Left lobe of liver (tissue), 2 donors: Measurements from ENCODE around the gene KREMEN2. TPM values are rescaled to one million over a fixed set of nuclear protein-coding genes. Genes with fewer than 3 reads are reported as not detected.

ENCODE experiments used
- ATAC-seq: fragments of 200-7000 bp; cut with Tn5 transposase; one replicate; pipeline ENCODE4 v1.9.1; 2020; ENCODE audit warnings: mild to moderate bottlenecking, moderate library complexity
- DNase-seq: peaks from one replicate; pipeline ENCODE4 v3.0.0-alpha.2; 2020; ENCODE audit warnings: low spot score
- total RNA-seq: library from RNA; stranded (reverse); gene quantifications from one replicate; pipeline ENCODE4 v1.2.1, GENCODE V29; 2021
- donor health status: DM: no; HTN: no; CAD: no; lungs with moderate emphysema.
- donor health status: DM: no; HTN: yes; CAD: no.

KREMEN2 gene
- total RNA-seq, 1 donor from 2014 or later = not detected

- DNase-seq = no peak
- no peak for ATAC-seq
Observed at GRCh38 chr16:2975161-2975795, 11.2 kb downstream of the KREMEN2 start.

DNA sequence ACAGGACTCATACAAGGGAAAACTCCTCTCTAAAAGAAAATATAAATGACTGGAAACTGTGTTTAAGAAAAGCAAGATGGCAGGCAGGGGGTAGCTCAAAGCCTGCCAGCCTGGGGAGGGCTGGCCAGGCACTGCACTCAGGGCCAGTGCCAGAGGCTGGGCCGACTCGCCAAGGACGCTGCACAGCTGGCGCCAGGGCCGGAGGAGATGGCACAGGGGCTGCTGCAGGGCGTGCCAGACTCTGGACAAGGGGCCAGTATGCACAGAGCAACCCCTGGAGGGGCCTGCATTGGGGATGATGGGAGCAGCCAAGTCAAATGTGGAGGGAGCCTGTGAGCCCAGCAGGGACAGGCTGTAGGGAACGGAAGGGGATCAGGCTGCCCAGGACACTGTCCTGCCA is 12.1 kb downstream of the KREMEN2 start:
- DNase-seq (no peak), ATAC-seq (no peak)

- ATAC-seq (no peak), DNase-seq (no peak)
Observed at GRCh38 chr16:2976673-2977072, 12.6 kb downstream of the KREMEN2 start.

DNA sequence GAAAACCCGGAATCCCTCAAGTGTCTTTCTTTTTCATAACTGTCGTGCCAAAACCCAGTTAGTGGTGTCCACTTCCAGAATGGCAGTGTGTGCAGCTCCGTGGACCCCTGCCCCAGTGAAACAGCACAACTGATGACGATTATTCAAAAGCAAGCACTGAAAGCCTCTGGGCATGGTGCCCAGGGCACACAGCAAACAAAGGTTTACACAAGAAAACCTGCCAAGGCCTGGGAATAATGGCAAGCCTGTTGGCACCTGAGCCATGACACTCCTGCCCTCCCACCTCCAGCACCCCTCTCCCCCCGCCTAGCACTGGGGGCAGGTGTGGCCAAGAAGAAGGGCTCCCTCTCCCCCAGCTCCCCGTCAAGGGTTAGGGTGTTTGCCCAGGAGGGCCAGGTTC is 13.4 kb downstream of the KREMEN2 start:
- ATAC-seq (peak; percentile 74), DNase-seq (peak; percentile 86)

DNA sequence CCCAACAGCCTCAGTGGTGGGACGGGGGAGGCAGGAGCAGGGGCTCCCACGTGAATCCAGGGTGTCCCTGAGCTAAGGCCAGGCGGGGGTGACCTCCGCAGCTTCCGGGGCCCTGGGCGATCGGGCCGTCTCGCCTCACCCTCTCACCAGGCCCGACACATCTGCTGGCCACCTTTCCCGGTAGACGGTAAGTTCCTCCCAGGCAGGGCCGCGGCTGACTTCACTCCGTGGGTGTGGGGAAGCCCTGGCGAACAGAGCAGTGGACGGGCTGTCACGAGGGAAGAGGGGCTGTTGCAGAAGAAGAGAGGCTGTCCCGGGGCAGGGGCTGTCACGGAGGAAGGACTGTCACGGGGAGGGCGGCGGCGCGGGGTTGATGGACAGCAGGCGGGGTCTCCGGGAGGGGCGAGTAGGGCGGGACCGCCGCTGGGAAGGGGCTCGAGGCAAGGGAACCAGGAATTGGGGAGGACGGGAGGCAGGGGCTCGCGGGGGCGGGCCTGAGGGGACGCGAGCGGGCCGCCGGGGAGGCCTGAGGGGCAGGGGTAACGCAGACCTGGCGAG is 15.7 kb downstream of the KREMEN2 start:
- no peak for ATAC-seq
- DNase-seq = no peak

DNA sequence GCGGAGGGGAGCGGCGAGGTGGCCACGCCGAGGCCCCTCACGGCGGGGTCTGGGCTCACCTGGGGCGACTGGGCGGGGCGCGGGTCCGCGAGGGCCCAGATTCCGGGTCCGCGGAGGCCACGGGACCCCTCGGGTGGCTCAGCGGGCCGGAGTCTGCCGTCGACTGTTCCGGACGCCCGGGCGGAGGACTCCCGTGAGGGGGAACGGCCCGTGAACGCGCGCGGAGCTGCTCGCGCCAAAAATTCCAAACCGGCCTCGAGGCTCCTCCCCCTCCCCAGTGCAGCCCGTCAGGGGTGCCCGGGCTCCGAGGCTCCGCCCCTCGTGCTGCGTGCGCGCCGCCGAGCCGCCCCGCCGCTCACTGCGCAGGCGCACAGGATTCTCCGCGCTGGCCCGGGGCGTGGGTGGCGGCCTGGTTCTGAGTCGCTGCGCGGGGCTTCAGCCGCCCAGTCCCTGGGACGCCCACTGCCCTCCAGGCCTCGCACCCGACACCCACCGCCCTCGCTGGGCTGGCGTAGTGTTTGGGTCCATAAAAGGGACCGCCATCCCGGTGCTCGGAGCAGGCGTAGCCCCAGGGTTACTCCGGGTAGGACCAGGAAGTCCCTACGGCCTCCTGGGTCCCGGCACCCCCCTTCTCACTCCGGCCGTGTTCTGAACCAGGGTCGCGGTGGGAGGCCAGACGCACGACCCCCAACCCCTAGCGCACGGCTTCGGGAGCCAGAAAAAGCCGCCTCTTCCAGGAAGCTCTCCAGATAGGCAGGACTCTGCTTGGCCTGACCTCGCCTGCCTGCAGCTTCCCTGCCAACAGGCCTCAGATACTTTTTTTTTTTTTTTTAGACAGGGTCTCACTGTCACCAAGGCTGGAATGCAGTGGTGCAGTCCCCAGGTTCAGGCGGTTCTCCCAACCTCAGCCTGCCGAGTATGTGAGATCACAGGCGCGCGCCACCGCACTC is 16.4 kb downstream of the KREMEN2 start, which contains the start of gene PKMYT1:
Gene PKMYT1, minus strand, starts transcription at position 220 of the 950 bp plus-strand sequence. CDS start 789 bp downstream, outside the sequence.
- peak; percentile 87 for ATAC-seq
- DNase-seq = peak; percentile 94

- ATAC-seq = no peak
- DNase-seq = no peak
Observed at GRCh38 chr16:2981177-2981898, 17.3 kb downstream of the KREMEN2 start.

GRCh38 chr16:2981899-2982250 is 17.8 kb downstream of the KREMEN2 start:
- DNase-seq = no peak
- no peak for ATAC-seq

- DNase-seq (no peak), ATAC-seq (no peak)
Observed at GRCh38 chr16:2982402-2982801, 18.3 kb downstream of the KREMEN2 start.

- DNase-seq (peak; percentile 74), ATAC-seq (peak; percentile 63)
Observed at GRCh38 chr16:2983706-2984136, 19.6 kb downstream of the KREMEN2 start.

GRCh38 chr16:2985462-2985861 is 21.4 kb downstream of the KREMEN2 start:
- ATAC-seq (peak; percentile 28), DNase-seq (no peak)

DNA sequence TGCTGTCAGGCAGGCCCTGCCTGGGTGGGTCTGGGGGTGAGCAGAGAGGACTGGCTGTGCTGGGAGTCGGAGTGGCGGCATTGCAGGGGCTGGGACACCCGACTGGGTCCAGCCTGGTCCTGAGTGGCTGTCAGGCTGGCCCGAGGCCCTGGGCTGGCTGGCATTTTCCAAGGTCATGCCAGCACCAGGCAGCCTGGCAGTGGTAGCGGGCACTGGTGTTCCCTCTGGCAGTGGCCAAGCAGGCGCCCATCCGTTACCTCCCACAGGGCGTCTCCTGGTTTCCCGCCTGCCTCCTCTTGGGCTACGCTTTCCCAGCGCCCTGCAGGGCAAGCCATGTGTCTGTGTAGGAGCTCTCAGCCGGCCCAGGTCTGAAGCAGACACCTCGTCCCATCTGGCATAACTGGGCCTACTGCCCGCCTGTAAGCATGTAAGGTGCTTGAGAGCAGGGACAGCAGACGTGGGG is 21.8 kb downstream of the KREMEN2 start:
- DNase-seq = peak; percentile 73
- peak; percentile 83 for ATAC-seq

DNA sequence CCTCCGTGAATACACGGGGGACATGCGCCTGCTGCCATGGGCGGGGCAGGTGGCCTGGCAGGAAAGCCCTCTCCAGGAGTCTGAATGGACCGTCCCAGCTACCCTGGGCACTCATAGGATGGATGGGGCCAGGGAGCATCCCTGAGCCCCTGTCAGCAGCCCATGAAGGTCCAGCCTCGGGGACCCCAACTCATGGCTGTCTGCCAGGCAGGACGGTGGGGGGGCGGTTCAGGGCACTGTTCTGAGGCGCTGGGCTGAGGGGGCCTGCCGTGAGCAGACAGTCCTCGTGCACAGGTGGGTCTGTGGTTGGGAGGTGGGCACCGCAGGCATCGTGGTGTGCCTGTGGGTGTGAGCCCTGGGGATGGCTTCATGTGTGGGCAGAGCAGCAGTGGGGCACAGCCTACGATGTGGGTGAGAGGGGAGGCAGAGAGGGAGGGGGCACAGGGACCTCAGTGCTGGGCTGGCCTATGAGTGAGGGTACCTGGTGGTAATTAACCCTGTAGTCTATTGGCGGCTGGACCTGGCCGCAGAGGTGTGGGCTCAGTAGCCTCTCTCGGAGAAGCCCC is 22.6 kb downstream of the KREMEN2 start:
- ATAC-seq = no peak
- no peak for DNase-seq

- no peak for DNase-seq
- no peak for ATAC-seq
Observed at GRCh38 chr16:2987286-2987685, 23.2 kb downstream of the KREMEN2 start.

- DNase-seq (no peak), ATAC-seq (no peak)
Observed at GRCh38 chr16:2987833-2988232, 23.8 kb downstream of the KREMEN2 start.

- ATAC-seq = no peak
- no peak for DNase-seq
Observed at GRCh38 chr16:2988590-2989099, 24.6 kb downstream of the KREMEN2 start.

DNA sequence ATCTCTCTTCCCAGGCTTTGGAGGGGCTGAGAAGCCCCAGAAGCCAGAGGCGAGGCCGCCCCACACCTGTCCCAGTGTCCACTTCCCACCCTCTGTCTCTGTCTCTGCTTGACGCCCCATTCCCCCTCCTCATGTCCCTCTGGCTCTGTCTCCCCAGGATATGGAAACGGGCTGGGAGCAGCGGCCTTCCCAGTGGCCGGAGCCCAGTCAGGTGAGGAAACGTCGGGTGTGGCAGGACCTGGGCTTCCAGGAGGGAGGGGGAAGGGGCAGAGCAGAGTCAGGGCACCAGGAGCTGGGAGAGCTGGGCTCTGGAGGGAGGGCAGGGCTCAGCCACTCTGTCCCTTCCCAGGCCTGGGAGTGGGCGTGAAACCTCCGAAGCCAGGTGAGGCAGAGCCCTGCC is 26.8 kb downstream of the KREMEN2 start:
- ATAC-seq = no peak
- DNase-seq = no peak

DNA sequence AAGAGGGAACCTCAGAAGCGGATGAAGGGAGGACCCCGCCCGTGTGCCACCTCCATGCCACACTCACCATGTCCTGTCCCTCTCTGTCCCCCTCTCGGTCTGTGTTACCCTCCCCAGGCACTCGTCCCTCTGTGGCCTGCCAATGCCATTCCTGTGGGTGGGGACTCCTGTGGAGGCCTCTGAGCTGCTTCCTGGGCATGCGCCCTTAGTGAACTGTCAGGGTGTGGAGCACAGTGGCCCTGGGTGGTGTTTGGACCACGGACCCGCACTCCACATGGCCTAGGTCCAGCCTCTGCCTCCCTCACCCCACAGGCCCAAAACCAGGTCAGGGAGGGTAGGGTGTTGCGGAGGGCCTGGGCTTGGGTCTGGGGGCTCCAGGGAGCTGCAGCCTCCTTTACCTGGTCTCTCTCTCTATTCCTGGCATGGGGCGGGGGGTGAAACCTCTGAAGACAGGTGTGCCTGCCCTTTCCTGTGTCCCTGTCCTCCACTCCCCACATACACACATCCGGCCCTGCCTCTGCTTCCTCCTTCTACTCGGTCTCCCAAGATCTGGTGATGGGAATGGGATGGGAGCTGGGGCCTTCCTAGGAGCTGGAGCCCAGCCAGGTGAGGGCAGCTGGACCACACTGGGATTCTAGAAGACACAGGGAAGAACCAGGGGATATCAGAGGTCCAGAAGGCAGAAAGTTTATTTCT is 27.6 kb downstream of the KREMEN2 start:
- ATAC-seq = no peak

GRCh38 chr16:2992383-2993081 is 28.5 kb downstream of the KREMEN2 start:
- peak; percentile 39 for ATAC-seq
- no peak for DNase-seq

More for the DNA sequence above, 27.6 kb downstream of the KREMEN2 start:
- DNase-seq = no peak
